Middle frontal gyrus (tissue), 1 donor: ENCODE measurements around the gene FAM110C.
"Not testable (repeated sequence)": the region's sequence is repeated elsewhere in the genome, so short reads cannot be mapped to it uniquely, and the experiment has no call there.

ENCODE experiments used
- DNase-seq: peaks from one replicate; pipeline ENCODE4 v3.0.0-alpha.2; 2015; ENCODE audit warnings: low spot score; ENCODE audit errors: extremely low spot score

The FAM110C gene

DNA sequence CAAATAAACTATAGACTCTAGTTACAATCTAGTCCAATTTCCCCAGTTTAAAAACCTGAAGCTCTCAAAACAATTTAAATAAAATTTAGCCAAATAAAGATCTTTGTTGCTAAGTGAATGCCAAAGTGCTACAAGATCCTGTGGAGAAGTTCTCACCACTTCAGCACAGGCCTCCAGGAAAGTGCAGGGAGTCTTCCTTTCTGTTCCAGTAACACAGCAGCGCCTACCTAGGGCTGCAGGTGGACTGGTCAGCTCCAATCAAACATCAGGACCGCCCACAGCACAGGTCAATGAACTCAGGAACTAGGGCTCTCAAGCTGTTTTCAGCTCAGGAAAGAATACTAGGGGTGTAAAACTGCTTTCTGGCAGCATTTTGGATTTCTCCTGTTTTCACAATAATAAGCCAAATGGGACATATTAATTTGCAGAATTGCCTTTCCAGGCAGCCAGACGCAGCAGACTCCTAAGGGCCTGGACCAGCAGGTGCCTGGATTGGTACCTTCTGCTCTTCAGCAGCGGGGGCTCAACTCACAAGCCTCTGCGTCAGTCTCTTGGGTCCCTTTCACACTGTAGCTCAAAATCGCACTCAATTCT, 1.5 kb downstream of the FAM110C start:
- DNase-seq: no peak

DNA sequence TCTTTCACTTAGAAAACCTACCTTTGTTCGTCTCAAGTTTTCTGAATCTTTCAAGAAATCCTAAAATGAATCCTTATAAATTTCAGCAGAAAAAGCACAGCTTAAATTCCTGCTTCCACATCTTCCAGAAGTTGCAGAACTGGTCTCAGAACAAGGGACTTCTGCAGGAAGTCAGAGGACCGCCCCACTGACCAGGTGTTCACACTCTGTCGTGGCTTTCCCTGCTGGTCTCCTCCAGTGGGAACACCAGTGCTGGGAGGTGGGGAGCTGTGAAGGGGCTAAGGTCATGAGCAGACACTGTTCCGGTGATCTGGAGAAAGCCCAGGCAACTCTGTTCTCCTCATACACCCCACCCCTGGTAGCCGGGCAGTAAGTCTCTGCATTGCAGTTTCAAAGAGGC, 3.5 kb downstream of the FAM110C start:
- no peak for DNase-seq

DNA sequence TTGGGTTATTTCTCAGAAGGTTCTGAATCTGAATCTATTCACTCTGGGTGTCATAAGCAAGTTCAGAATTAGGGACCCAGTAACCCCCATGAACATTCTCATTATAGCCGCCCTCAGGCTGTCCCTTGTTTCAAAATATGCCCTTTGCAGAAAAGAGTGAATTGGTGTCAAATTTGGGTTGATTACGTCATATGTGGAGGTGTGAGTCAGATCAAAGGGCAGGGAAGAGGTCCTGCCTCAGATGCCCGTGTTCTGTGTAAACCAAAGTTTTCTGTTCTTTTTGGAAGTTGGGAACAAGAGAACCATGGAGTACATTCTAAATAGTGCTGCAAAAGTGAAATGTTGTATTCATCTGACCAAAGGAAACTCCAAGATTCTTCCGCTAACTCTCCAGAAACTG, 5.8 kb downstream of the FAM110C start:
- DNase-seq: no peak

DNA sequence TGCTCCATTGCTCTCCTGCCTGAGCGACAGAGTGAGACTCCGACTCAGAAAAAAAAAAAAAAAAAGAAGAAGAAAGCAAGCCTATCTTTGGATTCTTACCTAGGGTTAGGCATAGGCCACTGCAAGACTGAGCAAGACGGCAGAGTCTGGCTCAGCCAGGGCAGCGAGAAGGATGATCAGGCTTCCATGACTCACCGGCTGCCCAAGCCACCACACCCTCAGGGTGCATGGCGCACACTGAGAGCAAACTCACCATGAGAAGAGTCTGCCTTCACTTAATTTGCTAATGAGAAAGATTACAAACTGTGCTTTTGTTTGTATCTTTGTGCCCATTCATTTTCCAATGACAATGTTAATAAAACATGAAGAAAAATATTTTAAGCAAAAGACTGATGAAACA, 8.2 kb downstream of the FAM110C start:
- no peak for DNase-seq

DNA sequence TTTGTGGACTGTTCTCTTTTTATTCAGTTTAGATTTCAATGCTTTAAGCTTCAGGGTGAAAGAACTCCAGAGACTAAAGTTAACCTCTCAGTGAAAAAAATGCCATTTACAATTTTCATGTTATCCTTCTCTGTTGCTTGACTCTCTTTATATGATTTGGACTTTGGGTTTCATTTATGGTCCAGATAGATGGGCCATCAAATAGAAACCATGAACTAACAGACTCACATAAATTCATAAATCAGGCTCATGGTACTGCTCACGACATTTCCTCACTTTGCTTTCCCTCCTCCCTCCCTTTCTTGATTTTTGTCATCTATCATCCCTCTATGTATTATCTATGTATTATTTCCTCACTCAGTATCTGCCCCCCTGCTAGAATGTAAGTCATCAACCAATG, 10.0 kb downstream of the FAM110C start:
- DNase-seq: no peak

DNA sequence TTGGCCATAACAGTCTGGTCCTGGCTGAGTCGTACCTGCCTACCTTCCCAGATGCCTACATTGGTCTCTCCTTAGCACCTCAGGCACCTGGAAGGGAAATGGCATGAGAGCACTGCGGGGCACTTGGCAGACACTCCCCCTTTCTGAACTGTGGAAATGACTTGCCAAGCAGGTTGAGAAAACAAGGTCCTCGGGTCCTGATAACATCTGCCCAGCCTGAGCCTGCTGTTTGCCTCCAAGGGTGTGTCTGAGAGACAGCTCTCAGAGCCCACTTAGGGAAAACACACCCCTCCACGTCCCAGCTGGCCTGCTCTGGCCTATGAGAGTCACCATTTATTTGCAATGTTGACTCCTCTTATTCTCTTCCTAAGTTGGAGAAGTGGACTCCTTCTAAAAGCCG, 10.5 kb downstream of the FAM110C start:
- DNase-seq: no peak

DNA sequence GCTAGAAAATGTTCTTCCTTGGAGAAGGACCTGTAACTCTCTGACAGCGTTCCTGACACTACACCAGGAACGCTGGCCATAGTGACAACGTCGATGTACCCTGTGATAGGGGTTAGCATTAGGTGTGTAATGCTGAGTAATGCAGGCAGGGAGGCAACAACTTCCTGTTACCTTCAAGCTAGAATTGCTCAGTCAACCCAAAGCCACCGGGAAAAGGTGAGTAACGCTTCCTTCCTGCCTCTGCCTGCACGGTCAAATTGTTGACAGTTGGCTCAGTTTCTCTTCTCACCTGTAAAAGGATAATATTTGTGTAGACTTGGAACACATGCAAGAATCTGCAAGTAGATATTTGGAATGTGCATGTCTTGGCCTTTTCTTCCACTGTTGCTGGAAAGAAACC, 12.7 kb downstream of the FAM110C start:
- DNase-seq: no peak

DNA sequence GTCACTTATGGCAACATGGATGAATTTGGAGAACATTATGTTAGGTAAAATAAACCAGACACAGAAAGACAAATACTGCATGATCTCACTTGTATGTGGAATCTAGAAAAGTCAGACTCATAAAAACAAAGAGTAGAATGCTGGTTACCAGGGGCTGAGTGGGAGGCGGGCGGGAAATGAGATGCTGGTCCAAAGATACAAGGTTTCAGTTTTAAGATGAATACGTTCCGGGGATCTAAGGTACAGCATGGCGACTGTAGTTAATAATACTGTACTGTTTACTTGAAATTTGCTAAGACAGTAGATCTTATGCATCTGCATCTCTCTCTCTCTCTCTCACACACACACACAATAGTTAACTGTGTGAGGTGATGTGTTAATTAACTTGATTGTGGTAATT, 14.2 kb downstream of the FAM110C start:
- DNase-seq: no peak

DNA sequence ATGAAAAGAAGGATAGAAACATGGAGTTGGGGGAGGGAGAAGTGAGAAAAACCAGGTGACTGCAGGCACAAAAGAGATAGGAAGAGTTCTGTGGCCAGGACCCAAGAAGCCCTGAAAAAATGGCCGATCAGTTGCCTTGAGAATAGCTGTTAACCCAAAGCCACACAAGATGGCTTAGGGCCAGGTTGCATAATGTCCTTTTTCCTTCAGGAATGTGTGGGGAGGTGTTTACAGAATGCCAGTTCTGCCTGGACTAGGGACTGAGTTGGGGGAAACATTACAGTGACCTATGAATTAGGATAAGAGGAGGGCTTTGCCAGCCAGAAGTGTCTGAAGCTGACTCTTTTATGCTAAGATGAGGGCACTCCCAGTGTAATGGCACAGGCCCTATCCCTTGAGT, 17.1 kb downstream of the FAM110C start:
- no peak for DNase-seq

DNA sequence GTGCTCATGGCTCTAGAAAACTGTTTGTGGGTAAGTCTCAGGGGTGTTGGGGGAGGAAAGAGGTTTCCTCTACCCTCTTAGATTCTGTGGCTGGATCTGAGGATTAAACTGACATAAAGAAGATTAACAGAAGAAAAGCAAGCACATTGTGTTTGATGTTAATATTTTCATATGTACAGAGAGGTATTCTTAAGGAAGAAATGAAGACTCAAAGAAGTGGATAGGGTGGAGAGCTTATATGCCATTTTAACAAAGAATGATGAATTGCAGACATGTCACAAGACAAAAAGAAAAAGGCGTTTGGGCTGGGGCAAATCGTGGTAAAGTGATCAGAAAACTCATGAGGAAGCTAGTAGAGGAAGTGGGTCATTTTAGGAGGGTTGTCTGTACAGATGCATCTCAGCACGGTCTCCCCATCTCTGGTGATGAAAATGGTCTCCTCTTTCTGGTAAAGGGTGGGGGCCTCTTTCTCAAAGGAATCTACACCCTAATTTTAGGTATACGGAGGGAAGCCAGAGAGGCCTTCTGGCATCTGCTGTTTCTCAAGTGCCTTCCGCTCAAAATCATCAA, 17.8 kb downstream of the FAM110C start:
- DNase-seq: no peak

DNA sequence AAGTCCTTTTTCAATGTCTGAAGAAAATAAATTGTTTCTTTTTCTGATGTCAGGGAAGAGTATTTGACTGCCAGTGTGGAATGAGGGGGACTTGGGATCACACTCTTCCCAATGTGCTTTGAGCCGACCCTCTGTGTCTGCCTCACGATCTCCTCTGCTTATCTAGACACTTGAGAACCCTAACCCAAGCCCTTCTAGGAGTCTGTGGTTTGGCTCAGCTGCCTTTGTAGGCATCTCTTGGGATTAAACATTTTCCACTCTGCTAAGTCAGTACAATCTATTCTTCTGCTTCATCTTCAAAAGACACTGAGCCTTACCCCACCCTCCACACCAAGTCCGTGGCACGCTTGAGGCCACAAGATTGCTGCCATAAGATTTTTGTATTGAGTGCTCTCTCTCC, 19.4 kb downstream of the FAM110C start:
- DNase-seq: no peak

DNA sequence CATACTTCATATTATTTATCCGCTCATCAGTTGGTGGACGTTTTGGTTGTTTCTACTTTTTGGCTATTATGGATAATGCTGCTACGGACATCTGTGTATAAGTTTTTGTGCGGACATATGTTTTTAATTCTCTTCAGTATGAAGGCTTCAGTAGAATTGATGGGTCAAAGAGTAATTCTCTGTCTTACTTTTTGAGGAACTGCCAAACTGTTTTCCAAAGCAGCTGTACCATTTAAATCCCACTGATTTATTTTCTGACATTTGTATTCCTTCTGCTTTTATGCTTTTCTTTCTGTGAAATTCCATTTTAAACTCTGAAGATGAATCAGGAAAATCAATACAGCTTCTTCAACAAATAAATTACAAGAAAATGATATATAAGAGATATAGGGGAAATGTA, 20.8 kb downstream of the FAM110C start:
- DNase-seq: no peak

DNA sequence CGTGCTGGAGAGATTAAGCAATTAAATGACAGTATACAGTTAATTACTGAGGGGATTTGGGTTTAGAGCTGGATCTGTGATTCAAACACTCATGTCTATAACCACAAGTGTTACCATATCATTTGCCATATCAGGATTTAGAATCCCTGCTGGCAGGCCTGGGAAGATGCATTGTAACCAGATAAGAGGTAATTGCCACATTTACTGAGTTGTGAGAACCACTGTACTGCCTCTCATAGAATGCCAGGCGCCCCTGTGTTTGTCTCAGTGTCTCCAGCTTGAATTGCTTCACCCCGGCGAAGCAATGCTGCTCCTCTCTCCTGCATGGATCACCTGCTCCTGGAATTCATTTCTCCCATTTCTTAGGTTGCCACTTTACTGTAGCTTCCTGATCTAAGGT, 21.7 kb downstream of the FAM110C start:
- DNase-seq: not testable (repeated sequence)

DNA sequence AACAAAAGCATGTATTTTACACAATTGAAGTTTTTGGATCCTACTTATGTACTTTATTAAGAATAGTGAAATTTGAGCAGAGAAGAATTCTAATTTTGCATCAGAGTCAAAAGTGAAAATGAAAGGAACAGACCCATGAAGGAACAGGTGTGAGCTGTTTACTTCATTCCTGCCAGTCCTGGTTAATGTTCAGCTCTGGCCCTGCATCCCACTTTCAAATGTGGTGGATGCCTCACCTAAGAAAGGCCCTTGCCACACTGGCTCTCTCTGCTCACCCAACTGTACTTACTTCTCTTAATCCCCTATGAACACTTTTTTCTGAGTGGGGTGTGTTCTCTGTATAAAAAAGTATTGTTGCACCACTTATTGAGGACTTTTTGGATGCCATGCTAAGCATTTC, 22.2 kb downstream of the FAM110C start:
- DNase-seq: no peak

DNA sequence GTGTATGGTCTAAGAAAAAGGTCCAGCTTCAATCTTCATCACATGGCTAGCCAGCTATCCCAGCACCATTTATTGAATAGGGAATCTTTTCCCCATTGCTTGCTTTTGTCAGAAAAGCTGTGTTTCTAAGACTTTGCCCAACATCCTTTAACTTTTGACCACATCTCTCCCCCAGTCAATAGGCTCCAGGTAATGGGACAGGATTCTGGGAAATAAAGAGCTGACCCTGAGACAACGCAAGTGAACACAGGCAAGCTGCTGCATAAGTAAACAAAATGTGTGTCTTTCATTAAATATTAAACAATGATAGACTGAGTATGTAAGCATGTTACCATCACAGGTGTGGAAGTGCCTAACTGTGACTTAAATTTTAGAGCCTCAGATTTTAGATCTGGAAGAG, 23.0 kb downstream of the FAM110C start:
- DNase-seq: no peak

DNA sequence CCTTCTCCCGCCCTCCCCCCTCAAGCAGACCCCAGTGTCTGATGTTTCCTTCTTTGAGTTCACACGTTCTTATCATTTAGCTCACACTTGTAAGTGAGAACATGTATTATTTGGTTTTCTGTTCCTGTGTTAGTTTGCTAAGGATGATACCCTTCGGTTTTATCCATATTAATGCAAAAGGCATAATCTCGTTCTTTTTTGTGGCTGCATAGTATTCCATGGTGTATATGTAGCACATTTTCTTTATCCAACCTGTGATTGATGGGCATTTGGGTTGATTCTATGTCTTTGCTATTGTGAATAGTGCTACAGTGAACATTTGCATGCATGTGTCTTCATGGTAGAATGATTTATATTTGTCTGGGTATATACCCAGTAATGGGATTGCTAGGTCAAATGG, 24.1 kb downstream of the FAM110C start:
- DNase-seq: not testable (repeated sequence)

DNA sequence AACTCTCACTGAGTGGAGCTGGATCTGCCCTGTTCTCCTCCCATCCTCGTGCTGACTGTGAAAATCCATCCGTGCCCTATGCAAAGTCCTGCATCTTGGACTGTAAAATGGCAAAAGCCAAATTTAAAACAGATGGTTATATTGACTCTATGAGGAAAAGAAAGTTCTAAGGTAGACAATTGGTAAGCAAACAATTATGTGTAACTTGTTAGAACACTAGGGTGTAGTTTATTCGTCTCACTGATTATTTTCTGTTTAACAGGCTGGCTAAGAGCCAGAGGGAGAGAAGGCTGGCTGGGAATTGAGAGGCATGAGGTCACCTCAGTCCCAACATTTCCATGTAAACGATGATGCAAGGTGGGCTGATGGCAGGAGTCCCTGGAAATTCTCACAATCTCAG, 26.0 kb downstream of the FAM110C start:
- DNase-seq: not testable (repeated sequence)

DNA sequence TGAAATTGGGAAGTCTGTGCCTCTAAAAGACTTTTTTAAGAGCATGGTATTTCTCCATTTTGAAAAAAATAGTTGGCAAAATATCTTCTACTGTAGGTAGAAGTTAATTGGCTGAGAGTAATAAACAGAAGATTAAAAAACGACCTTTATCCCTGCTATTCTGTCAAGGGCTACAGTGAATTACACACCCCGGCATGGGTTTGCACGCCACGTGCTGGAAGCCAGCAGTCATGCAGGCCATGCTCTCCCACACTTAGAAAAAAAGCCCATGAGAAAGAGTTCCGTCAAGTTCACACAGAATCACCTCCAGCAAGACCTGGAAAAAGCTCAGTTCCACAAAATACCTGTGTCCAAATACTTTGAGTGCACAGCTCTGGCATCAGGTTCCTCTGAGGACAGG, 26.8 kb downstream of the FAM110C start:
- no peak for DNase-seq

DNA sequence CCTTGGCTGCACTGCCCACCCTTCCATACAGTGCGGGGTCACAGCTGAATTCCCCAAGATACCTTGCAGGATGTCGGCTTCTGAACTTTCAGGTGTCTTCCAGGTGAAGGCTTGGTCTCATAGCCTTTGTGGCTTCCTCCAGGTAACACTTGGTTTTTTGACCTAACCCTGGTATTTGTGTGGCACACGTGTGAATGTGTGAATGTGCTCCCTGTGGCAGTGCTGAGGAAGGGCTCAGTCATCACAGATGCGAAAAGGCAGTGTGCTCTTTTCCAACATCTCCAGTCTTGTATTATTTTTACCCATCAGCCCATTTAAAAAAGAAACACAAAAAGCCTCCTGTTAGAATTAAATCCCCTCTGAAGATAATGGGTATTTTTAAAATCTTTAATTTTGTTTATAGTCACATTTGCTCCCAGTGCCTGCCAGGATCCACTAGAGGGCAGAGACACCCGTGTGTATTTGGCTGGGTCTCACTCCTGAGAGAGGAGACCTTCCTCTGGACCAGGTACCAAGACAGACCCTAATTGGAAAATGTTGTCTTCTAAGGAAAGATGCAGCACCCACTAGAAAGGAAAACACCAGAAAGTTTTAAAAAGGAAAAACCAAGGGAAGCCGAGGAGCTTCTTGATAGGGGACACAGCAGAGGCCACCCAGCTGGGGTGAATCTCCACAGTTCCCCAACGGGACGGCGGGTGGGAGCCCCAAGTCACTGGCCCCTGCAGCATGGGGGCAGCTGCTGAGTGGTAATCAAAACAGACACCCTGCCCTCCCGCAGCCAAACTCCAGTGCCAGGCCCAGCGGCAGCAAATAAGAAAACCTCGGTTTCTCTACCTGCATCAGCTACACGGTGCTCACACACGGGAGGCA, 27.7 kb downstream of the FAM110C start:
- DNase-seq: no peak

DNA sequence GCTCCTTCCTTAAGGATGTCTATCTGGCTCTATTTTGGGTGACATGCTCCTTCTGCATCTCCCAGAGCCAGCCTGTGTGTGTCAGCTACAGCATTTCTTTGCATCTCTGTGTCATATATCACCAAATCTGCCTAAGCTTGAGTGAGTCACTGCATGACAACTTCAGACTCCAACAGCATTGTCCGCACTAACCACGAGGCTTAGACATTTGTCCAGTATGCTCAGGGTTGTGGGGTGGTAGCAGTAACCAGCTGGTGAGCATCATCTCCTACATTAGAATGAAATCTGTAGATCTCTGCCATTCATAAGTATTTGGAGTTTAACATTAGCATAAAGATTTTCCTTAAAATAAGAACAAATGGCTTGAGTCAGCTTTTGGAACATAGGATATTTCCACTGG, 30.4 kb downstream of the FAM110C start:
- not testable (repeated sequence) for DNase-seq

DNA sequence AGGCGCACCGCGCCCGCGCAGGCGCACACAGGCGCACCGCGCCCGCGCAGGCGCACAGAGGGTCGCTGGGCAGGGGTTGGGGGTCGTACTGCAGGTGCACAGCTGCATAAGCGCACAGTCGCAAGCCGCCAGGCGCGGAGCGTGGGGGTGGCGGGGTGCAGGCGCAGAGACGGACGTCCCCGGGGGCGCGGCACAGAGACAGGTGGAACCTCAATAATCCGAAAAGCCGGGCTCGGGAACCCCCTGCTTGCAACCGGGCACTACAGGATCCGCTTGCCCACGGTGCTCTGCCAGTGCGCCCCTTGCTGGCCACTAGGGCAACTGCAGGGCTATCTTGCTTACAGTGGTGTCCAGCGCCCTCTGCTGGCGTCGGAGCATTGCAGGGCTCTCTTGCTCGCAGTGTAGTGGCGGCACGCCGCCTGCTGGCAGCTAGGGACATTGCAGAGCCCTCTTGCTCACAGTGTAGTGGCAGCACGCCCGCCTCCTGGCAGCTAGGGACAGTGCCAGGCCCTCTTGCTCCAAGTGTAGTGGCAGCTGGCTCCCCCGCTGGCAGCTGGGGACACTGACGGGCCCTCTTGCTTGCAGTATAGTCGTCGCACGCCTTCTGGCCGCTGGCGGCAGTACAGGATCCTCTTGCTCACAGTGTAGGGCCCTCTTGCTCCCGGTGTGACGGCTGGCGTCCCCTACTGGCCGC, 34.9 kb downstream of the FAM110C start:
- no peak for DNase-seq

DNA sequence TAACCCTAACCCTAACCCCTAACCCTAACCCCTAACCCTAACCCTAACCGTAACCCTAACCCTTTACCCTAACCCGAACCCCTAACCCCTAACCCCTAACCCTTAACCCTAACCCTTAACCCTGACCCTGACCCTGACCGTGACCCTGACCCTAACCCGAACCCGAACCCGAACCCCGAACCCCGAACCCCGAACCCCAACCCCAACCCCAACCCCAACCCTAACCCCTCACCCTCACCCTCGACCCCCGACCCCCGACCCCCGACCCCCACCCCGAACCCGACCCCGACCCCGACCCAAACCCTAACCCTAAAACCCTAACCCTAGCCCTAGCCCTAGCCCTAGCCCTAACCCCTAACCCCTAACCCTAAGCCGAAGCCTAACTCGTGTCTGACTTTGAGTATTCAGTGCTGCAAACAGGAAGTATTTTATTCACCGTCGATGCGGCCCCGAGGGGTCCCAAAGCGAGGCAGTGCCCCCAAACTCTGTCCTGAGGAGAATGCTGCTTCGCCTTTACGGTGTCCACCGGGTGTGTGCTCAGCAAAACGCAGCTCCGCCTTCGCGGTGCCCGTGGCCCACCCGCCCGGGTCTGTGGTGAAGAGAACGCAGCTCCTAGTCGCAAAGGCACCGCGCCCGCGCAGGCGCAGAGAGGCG, 36.0 kb downstream of the FAM110C start:
- no peak for DNase-seq
